Measurements from ENCODE around the gene SPAG8.

Gene SPAG8

GRCh38 chr9:35781066-35781465 is 31.0 kb downstream of the SPAG8 start:
- peaks cover 10% of the 10 kb centered on the region for H3K4me1 Mint-ChIP-seq
- peaks cover 29% of the 10 kb centered on the region for H3K36me3 Mint-ChIP-seq
- H3K4me3 Mint-ChIP-seq: no peak overlapping the region
- H3K27me3 Mint-ChIP-seq: no peaks in the 10 kb centered on the region
- no peaks in the 10 kb centered on the region for H3K9me3 Mint-ChIP-seq
- no peak for ATAC-seq
- H3K27ac Mint-ChIP-seq: no peak overlapping the region

- no peak overlapping the region for H3K27ac Mint-ChIP-seq
- H3K4me1 Mint-ChIP-seq: peaks cover 24% of the 10 kb centered on the region
- peaks cover 13% of the 10 kb centered on the region for H3K36me3 Mint-ChIP-seq
- no peak for ATAC-seq
- H3K27me3 Mint-ChIP-seq: no peaks in the 10 kb centered on the region
- no peak overlapping the region for H3K4me3 Mint-ChIP-seq
- no peaks in the 10 kb centered on the region for H3K9me3 Mint-ChIP-seq
Observed at GRCh38 chr9:35778496-35778895, 33.6 kb downstream of the SPAG8 start.

GRCh38 chr9:35776018-35776417 is 36.0 kb downstream of the SPAG8 start:
- H3K4me1 Mint-ChIP-seq: peaks cover 21% of the 10 kb centered on the region
- no peaks in the 10 kb centered on the region for H3K9me3 Mint-ChIP-seq
- ATAC-seq: peak; percentile 95
- H3K36me3 Mint-ChIP-seq: peaks cover 8% of the 10 kb centered on the region
- no peaks in the 10 kb centered on the region for H3K27me3 Mint-ChIP-seq
- H3K27ac Mint-ChIP-seq: peak overlapping the region; percentile 81
- no peak overlapping the region for H3K4me3 Mint-ChIP-seq

GRCh38 chr9:35774907-35775635 is 37.0 kb downstream of the SPAG8 start:
- H3K4me3 Mint-ChIP-seq: no peak overlapping the region
- H3K27me3 Mint-ChIP-seq: no peaks in the 10 kb centered on the region
- H3K36me3 Mint-ChIP-seq: peaks cover 2% of the 10 kb centered on the region
- H3K4me1 Mint-ChIP-seq: peaks cover 18% of the 10 kb centered on the region
- peak overlapping the region; percentile 81 for H3K27ac Mint-ChIP-seq
- H3K9me3 Mint-ChIP-seq: no peaks in the 10 kb centered on the region
- ATAC-seq: no peak

GRCh38 chr9:35771943-35772342 is 40.1 kb downstream of the SPAG8 start:
- no peaks in the 10 kb centered on the region for H3K9me3 Mint-ChIP-seq
- no peaks in the 10 kb centered on the region for H3K36me3 Mint-ChIP-seq

GRCh38 chr9:35771534-35771933 is 40.5 kb downstream of the SPAG8 start:
- Mint-ChIP-seq H3K9me3 (no peaks in the 10 kb centered on the region), H3K4me1 (peaks cover 18% of the 10 kb centered on the region), H3K36me3 (no peaks in the 10 kb centered on the region), H3K27me3 (no peaks in the 10 kb centered on the region), H3K27ac (no peak overlapping the region), H3K4me3 (no peak overlapping the region)
- ATAC-seq: no peak

More at GRCh38 chr9:35771943-35772342, 40.1 kb downstream of the SPAG8 start:
- peaks cover 18% of the 10 kb centered on the region for H3K4me1 Mint-ChIP-seq
- no peaks in the 10 kb centered on the region for H3K27me3 Mint-ChIP-seq
- H3K27ac Mint-ChIP-seq: no peak overlapping the region
- no peak for ATAC-seq
- H3K4me3 Mint-ChIP-seq: no peak overlapping the region

GRCh38 chr9:35771075-35771433 is 41.0 kb downstream of the SPAG8 start:
- H3K27me3 Mint-ChIP-seq: no peaks in the 10 kb centered on the region
- no peak overlapping the region for H3K27ac Mint-ChIP-seq
- H3K4me3 Mint-ChIP-seq: no peak overlapping the region
- ATAC-seq: no peak
- H3K36me3 Mint-ChIP-seq: no peaks in the 10 kb centered on the region
- peaks cover 14% of the 10 kb centered on the region for H3K4me1 Mint-ChIP-seq
- no peaks in the 10 kb centered on the region for H3K9me3 Mint-ChIP-seq

GRCh38 chr9:35769763-35770162 is 42.3 kb downstream of the SPAG8 start:
- H3K27me3 Mint-ChIP-seq: no peaks in the 10 kb centered on the region
- no peaks in the 10 kb centered on the region for H3K9me3 Mint-ChIP-seq
- no peak for ATAC-seq
- H3K4me1 Mint-ChIP-seq: peaks cover 1% of the 10 kb centered on the region
- H3K27ac Mint-ChIP-seq: no peak overlapping the region
- no peak overlapping the region for H3K4me3 Mint-ChIP-seq
- no peaks in the 10 kb centered on the region for H3K36me3 Mint-ChIP-seq

- Mint-ChIP-seq H3K27ac (no peak overlapping the region), H3K9me3 (no peaks in the 10 kb centered on the region), H3K4me3 (no peak overlapping the region), H3K4me1 (peaks cover 6% of the 10 kb centered on the region), H3K27me3 (no peaks in the 10 kb centered on the region), H3K36me3 (no peaks in the 10 kb centered on the region)
- no peak for ATAC-seq
Observed at GRCh38 chr9:35767458-35767857, 44.6 kb downstream of the SPAG8 start.

- no peaks in the 10 kb centered on the region for H3K9me3 Mint-ChIP-seq
- ATAC-seq: no peak
- no peak overlapping the region for H3K4me3 Mint-ChIP-seq
- no peaks in the 10 kb centered on the region for H3K36me3 Mint-ChIP-seq
- no peaks in the 10 kb centered on the region for H3K27me3 Mint-ChIP-seq
- H3K27ac Mint-ChIP-seq: no peak overlapping the region
- peaks cover 8% of the 10 kb centered on the region for H3K4me1 Mint-ChIP-seq
Observed at GRCh38 chr9:35766997-35767396, 45.1 kb downstream of the SPAG8 start.

- Mint-ChIP-seq H3K9me3 (no peaks in the 10 kb centered on the region), H3K27ac (no peak overlapping the region), H3K27me3 (no peaks in the 10 kb centered on the region), H3K4me3 (no peak overlapping the region), H3K4me1 (peaks cover 29% of the 10 kb centered on the region), H3K36me3 (peaks cover 5% of the 10 kb centered on the region)
- ATAC-seq: no peak
Observed at GRCh38 chr9:35763803-35764202, 48.3 kb downstream of the SPAG8 start.

- H3K4me3 Mint-ChIP-seq: no peak overlapping the region
- H3K27ac Mint-ChIP-seq: no peak overlapping the region
- H3K27me3 Mint-ChIP-seq: no peaks in the 10 kb centered on the region
- H3K36me3 Mint-ChIP-seq: peaks cover 5% of the 10 kb centered on the region
- peaks cover 35% of the 10 kb centered on the region for H3K4me1 Mint-ChIP-seq
- H3K9me3 Mint-ChIP-seq: no peaks in the 10 kb centered on the region
- ATAC-seq: no peak
Observed at GRCh38 chr9:35763181-35763580, 48.9 kb downstream of the SPAG8 start.

- no peak for ATAC-seq
Observed at GRCh38 chr9:35760651-35761050, 51.4 kb downstream of the SPAG8 start.

GRCh38 chr9:35759795-35760194 is 52.3 kb downstream of the SPAG8 start:
- ATAC-seq: no peak
- H3K4me3 Mint-ChIP-seq: no peak overlapping the region
- no peak overlapping the region for H3K27ac Mint-ChIP-seq
- no peaks in the 10 kb centered on the region for H3K27me3 Mint-ChIP-seq
- H3K9me3 Mint-ChIP-seq: no peaks in the 10 kb centered on the region
- H3K36me3 Mint-ChIP-seq: peaks cover 10% of the 10 kb centered on the region
- H3K4me1 Mint-ChIP-seq: peaks cover 61% of the 10 kb centered on the region

More at GRCh38 chr9:35760651-35761050, 51.4 kb downstream of the SPAG8 start:
- Mint-ChIP-seq H3K27ac (no peak overlapping the region), H3K4me1 (peaks cover 60% of the 10 kb centered on the region), H3K4me3 (no peak overlapping the region), H3K9me3 (no peaks in the 10 kb centered on the region), H3K27me3 (no peaks in the 10 kb centered on the region), H3K36me3 (peaks cover 10% of the 10 kb centered on the region)

All from stimulated activated memory B cell treated with anti-CD40 and anti-IgM and Interleukin-4, amounts not matched to agents 10 μg/mL and 1 μg/mL and 100 μg/mL, for 72 hours (primary cell).